ENCODE results near the gene SLC26A3. TPM values are rescaled to one million over a fixed set of nuclear protein-coding genes. Genes with fewer than 3 reads are reported as not detected.

SLC26A3 gene
- total and polyA plus RNA-seq, 2 experiments from 2014 or later: not detected

- Mint-ChIP-seq H3K36me3 (ENCODE audit: low read depth) (no peaks in the 10 kb centered on the region), H3K4me3 (no peak overlapping the region), H3K27ac (no peak overlapping the region), H3K4me1 (no peaks in the 10 kb centered on the region), H3K9me3 (no peaks in the 10 kb centered on the region; the same call in 1 of the 3 replicates), H3K27me3 (ENCODE audit: insufficient read depth, low read depth, poor library complexity) (peaks cover 6% of the 10 kb centered on the region)
- no peaks in the 10 kb centered on the region for H4K20me1 ChIP-seq (replicated peaks; ENCODE audit: insufficient read depth)
- H3K27ac ChIP-seq (ENCODE audit: low read depth): no peak overlapping the region
- H3K27me3 ChIP-seq (ENCODE audit: insufficient read depth): no peaks in the 10 kb centered on the region
- no peaks in the 10 kb centered on the region for H3K4me1 ChIP-seq (ENCODE audit: insufficient read depth)
- no peaks in the 10 kb centered on the region for H3K36me3 ChIP-seq (ENCODE audit: insufficient read depth)
- H3K4me3 ChIP-seq: no peak overlapping the region
- H3F3A ChIP-seq (replicated peaks; ENCODE audit: low read depth): no peaks in the 10 kb centered on the region
- no peak for DNase-seq (ENCODE audit: low spot score)
- H3K4me2 ChIP-seq: no peak overlapping the region
- H3K79me2 ChIP-seq (replicated peaks; ENCODE audit: insufficient read depth): no peaks in the 10 kb centered on the region
- no peak for TF ChIP-seq NANOG (IDR thresholded peaks at IDR 0.05; ENCODE audit: borderline replicate concordance)
- TF ChIP-seq POLR2AphosphoS5 (IDR thresholded peaks at IDR 0.05; ENCODE audit: low read depth): no peak
- no peak for TF ChIP-seq ETS1 (IDR thresholded peaks at IDR 0.05)
- TF ChIP-seq ZNF114 (CRISPR knock-in tag; IDR thresholded peaks at IDR 0.05): no peak
- no peak for TF ChIP-seq ZNF331 (CRISPR knock-in tag; IDR thresholded peaks at IDR 0.05; ENCODE audit: low read depth)
- TF ChIP-seq CREB1 (CRISPR knock-in tag; IDR thresholded peaks at IDR 0.05; ENCODE audit: low read depth): no peak
- no peak for TF ChIP-seq REST (IDR thresholded peaks at IDR 0.05; ENCODE audit: unreplicated experiment)
- no peak for TF ChIP-seq CTCF (conservative IDR thresholded peaks at IDR 0.05; ENCODE audit: low read depth in 2 of 2)
- no peak for TF ChIP-seq EZH2 (IDR thresholded peaks at IDR 0.05; ENCODE audit: low read depth, unreplicated experiment)
- TF ChIP-seq JUNB (IDR thresholded peaks at IDR 0.05; ENCODE audit: unreplicated experiment): no peak
- no peak for TF ChIP-seq ZNF462 (CRISPR knock-in tag; IDR thresholded peaks at IDR 0.05)
- no peak for TF ChIP-seq EZH2phosphoT487 (IDR thresholded peaks at IDR 0.05; ENCODE audit: unreplicated experiment)
- no peak for TF ChIP-seq STAT1 (IDR thresholded peaks at IDR 0.05; ENCODE audit: unreplicated experiment)
- no peak overlapping the region for H2AFZ ChIP-seq
- H3K9me2 ChIP-seq (ENCODE audit: insufficient read depth): no peaks in the 10 kb centered on the region
- ATAC-seq: no peak
Measured at GRCh38 chr7:107773027-107773426, 30.0 kb downstream of the SLC26A3 start.
